ENCODE measurements around the gene LGI1.

LGI1 gene

DNA sequence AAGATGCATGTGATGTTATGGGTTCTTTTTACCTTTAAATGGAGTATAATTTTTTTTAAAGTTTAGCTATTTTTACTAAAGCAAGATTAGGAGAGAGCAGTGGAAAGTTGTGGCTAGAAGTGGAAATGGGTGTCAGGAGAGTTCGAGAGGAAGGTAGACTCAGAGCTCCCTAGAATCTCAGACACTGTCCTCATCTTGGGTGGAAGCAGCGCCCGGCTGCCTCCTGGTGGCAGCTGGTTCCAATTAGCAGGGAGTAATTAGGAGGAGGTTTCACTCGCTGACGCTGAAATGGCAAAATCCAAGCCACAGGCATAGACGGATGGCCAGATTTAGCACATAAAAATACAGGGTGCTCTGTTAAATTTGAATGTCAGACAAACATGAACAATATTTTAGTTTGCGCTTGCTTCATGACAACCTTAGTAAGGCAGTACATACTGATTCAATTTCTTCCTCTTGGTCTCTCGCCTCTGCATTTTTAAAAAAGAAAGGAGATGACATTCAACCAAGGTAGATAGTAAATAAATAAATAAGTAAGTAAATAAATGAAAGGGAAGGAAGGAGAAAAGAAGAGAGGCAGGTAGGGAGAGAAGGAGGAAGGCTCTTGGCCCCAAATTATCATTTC, 58.5 kb downstream of the LGI1 start:
- no peaks in the 10 kb centered on the region for H3F3A ChIP-seq (ENCODE audit: insufficient read depth)
- H3K36me3 ChIP-seq (ENCODE audit: low read length) = no peaks in the 10 kb centered on the region
- no peaks in the 10 kb centered on the region for H3K9me3 ChIP-seq (ENCODE audit: insufficient read depth, low read length)
- TF ChIP-seq, protein P1, sequence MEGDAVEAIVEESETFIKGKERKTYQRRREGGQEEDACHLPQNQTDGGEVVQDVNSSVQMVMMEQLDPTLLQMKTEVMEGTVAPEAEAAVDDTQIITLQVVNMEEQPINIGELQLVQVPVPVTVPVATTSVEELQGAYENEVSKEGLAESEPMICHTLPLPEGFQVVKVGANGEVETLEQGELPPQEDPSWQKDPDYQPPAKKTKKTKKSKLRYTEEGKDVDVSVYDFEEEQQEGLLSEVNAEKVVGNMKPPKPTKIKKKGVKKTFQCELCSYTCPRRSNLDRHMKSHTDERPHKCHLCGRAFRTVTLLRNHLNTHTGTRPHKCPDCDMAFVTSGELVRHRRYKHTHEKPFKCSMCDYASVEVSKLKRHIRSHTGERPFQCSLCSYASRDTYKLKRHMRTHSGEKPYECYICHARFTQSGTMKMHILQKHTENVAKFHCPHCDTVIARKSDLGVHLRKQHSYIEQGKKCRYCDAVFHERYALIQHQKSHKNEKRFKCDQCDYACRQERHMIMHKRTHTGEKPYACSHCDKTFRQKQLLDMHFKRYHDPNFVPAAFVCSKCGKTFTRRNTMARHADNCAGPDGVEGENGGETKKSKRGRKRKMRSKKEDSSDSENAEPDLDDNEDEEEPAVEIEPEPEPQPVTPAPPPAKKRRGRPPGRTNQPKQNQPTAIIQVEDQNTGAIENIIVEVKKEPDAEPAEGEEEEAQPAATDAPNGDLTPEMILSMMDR (IDR thresholded peaks at IDR 0.05; ENCODE audit: insufficient read depth, low read length, poor library complexity, severe bottlenecking) = peak; percentile 30
- no peak for TF ChIP-seq EZH2phosphoT487 (conservative IDR thresholded peaks at IDR 0.05; ENCODE audit: low read length)
- no peak overlapping the region for H3K27ac ChIP-seq (ENCODE audit: low read depth, low read length)
- H3K4me2 ChIP-seq (ENCODE audit: low read depth, low read length, poor library complexity, severe bottlenecking) = no peak overlapping the region
- no peak overlapping the region for H3K9ac ChIP-seq (ENCODE audit: low read length)
- H3K27me3 ChIP-seq (ENCODE audit: low read length) = no peaks in the 10 kb centered on the region
- H3K4me3 ChIP-seq (ENCODE audit: insufficient read depth, low read length, poor library complexity, severe bottlenecking) = no peak overlapping the region
- no peak overlapping the region for H2AFZ ChIP-seq (ENCODE audit: low read depth, low read length, severe bottlenecking)
- H4K20me1 ChIP-seq (ENCODE audit: low read depth, low read length) = no peaks in the 10 kb centered on the region
- no peaks in the 10 kb centered on the region for H3K79me2 ChIP-seq (ENCODE audit: insufficient read depth, low read length)
- H3K9me2 ChIP-seq (replicated peaks; ENCODE audit: insufficient read depth, low read length) = no peaks in the 10 kb centered on the region

DNA sequence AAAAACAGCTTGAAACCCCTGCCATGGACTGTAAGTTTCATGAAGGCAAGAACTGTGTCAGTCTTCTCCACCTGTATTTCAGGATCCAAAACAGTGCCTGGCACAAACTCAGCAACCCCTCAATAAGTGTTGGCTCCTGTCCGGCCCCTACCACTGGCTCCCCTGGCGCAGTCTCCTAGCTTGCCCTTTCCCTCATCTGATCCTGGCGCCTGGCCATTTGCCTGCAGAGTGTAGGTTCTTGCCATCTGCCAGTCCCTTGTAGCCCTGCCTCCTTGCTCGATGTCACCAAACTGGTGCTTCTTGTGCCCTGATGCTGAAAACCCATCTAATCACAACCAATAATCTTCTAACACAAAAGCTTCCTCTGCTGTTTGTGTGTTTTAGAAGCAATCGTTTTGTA, 60.4 kb downstream of the LGI1 start:
- H3K4me3 ChIP-seq (ENCODE audit: insufficient read depth, low read length, poor library complexity, severe bottlenecking) = no peak overlapping the region
- no peaks in the 10 kb centered on the region for H3K79me2 ChIP-seq (ENCODE audit: insufficient read depth, low read length)
- no peak overlapping the region for H3K9ac ChIP-seq (ENCODE audit: low read length)
- H3K4me2 ChIP-seq (ENCODE audit: low read depth, low read length, poor library complexity, severe bottlenecking) = no peak overlapping the region
- no peaks in the 10 kb centered on the region for H3K36me3 ChIP-seq (ENCODE audit: low read length)
- no peaks in the 10 kb centered on the region for H3F3A ChIP-seq (ENCODE audit: insufficient read depth)
- TF ChIP-seq, protein P1 (IDR thresholded peaks at IDR 0.05; ENCODE audit: insufficient read depth, low read length, poor library complexity, severe bottlenecking) = no peak
- no peak for TF ChIP-seq EZH2phosphoT487 (conservative IDR thresholded peaks at IDR 0.05; ENCODE audit: low read length)
- H3K27ac ChIP-seq (ENCODE audit: low read depth, low read length) = no peak overlapping the region
- no peak overlapping the region for H2AFZ ChIP-seq (ENCODE audit: low read depth, low read length, severe bottlenecking)
- H3K27me3 ChIP-seq (ENCODE audit: low read length) = no peaks in the 10 kb centered on the region
- no peaks in the 10 kb centered on the region for H3K9me3 ChIP-seq (ENCODE audit: insufficient read depth, low read length)
- H3K9me2 ChIP-seq (replicated peaks; ENCODE audit: insufficient read depth, low read length) = no peaks in the 10 kb centered on the region
- no peaks in the 10 kb centered on the region for H4K20me1 ChIP-seq (ENCODE audit: low read depth, low read length)

- Histone ChIP-seq H2AFZ (ENCODE audit: low read depth, low read length, severe bottlenecking) (no peak overlapping the region), H3F3A (ENCODE audit: insufficient read depth) (no peaks in the 10 kb centered on the region), H3K36me3 (ENCODE audit: low read length) (no peaks in the 10 kb centered on the region), H4K20me1 (ENCODE audit: low read depth, low read length) (no peaks in the 10 kb centered on the region), H3K4me3 (ENCODE audit: insufficient read depth, low read length, poor library complexity, severe bottlenecking) (no peak overlapping the region), H3K27ac (ENCODE audit: low read depth, low read length) (no peak overlapping the region), H3K27me3 (ENCODE audit: low read length) (no peaks in the 10 kb centered on the region), H3K9me2 (replicated peaks; ENCODE audit: insufficient read depth, low read length) (no peaks in the 10 kb centered on the region), H3K9me3 (ENCODE audit: insufficient read depth, low read length) (no peaks in the 10 kb centered on the region), H3K79me2 (ENCODE audit: insufficient read depth, low read length) (no peaks in the 10 kb centered on the region), H3K9ac (ENCODE audit: low read length) (no peak overlapping the region), H3K4me2 (ENCODE audit: low read depth, low read length, poor library complexity, severe bottlenecking) (no peak overlapping the region)
- TF ChIP-seq EZH2phosphoT487 (conservative IDR thresholded peaks at IDR 0.05; ENCODE audit: low read length) = no peak
- TF ChIP-seq, protein P1 (IDR thresholded peaks at IDR 0.05; ENCODE audit: insufficient read depth, low read length, poor library complexity, severe bottlenecking) = no peak
Measured at GRCh38 chr10:93819520-93819919, 61.8 kb downstream of the LGI1 start.

All from SU-DHL-6 (cell line).